Activated CD4-positive, CD25-positive, alpha-beta regulatory T cell treated with anti-CD3 and anti-CD28 coated beads, Interleukin-2, amount 50 U/mL, for 24 hours (primary cell): ENCODE data around the gene ALDOA.
A peak's percentile ranks its signal among the peaks of the same experiment; 100 is the strongest.
"Not testable (repeated sequence)": the region's sequence is repeated elsewhere in the genome, so short reads cannot be mapped to it uniquely, and the experiment has no call there.

Experiments
- ATAC-seq, 2 donors: fragments of 150-1000 bp; cut with Tn5 transposase; one replicate each; pipeline ENCODE4 v1.10.0; 2021; ENCODE audit warnings: mild to moderate bottlenecking in 1 of 2, moderate library complexity in 1 of 2

ALDOA gene

DNA sequence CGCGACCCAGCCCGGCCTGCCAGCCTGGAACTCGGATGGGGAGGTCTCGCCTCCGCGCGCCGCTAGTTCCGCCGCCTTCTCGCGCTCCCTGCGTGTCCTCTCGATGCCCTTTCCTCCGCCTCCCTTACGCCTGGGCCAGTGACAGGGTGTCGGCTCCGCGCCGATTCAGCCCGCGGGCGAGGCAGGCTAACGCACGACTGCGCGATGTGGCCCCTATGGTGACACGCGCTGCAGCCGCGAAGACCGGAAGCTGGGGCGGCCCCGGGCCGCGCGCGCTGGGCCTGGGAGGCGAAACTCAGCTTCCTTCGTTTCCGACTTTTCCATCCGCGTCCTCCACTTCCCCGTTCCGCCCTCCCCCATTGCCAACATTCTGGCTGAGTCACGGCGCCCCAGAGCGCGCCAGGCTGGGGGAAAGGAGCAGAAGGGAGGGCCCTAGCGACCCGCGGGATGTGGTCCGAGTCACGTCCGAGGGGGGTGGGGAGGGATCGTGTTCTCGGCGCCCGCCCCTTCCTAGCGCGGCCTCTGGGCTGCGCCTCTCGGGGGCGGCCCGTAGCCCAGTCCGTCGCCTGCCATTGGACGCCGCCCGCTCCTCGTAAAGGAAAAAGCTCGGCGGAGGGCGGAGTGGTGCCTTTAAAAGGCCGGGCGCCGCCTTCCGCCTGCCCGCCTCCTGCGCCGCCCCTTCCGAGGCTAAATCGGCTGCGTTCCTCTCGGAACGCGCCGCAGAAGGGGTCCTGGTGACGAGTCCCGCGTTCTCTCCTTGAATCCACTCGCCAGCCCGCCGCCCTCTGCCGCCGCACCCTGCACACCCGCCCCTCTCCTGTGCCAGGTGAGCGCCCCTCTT is at the start of gene ALDOA:
TSS of gene ALDOA (plus strand) at position 659 of the 841 bp plus-strand sequence. CDS start 1,138 bp downstream, outside the sequence.
- ATAC-seq, result peak; percentile 86 to 87

DNA sequence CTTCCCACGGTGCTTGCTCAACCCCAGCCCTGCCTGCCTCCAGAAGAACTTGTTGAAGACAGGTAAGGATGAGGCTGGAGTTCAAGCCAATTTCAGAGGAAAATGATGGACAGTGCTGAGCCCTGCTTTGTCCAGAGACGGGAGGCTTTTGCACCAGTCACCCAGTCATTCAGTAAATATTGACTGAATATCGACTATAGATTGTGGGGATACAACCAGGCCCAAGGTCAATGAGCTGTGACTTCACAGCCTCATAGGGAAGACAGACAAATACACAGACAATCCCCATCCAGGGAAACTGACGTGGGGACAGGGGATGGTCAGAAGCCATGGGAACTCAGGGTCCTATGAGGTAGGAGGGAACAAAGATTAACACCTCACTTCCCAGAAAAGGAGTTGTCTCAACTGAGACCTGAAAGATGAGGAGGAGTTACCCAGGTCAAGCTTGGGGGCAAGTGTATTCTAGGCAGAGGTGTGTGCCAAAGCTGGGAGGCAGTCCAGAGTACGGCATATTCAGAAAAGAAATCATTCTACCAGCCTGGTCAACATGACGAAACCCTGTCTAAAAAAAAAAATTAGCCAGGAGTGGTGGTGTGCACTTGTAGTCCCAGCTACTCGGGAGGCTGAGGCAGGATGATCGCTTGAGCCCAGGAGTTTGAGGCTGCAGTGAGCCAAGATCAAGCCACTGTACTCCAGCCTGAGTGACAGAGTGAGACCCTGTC is 48.8 kb upstream of the ALDOA start:
- no peak for ATAC-seq

DNA sequence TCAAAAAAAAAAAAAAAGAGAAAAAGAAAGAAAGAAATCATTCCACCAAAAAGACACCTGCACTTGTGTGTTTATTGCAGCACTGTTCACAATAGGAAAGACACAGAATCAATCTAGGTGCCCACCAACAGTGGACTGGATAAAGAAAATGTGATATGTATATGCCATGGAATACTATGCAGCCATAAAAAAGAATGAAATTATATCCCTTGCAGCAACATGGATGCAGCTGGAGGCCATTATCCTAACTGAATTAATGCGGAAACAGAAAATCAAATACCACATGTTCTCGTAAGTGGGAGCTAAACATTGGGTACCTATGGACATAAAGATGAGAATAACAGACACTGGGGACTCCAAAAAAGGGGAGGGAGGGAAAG is 48.3 kb upstream of the ALDOA start:
- no peak for ATAC-seq

DNA sequence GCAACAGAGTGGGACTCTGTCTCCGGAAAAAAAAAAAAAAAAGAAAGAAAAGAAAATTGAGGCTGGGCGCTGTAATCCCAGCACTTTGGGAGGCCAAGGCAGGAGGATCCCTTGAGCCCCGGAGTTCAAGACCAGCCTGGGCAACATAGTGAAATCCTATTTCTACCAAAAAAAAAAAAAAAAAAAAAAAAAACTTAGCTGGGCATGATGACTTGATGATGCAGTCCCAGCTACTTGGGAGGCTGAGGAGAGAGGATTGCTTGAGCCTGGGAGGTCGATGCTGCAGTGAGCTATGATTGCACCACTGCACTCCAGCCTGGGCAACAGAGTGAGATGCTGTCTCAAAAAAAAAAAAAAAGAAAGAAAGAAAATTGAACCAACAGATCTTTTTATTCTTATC is 47.6 kb upstream of the ALDOA start:
- ATAC-seq, result not testable (repeated sequence)

DNA sequence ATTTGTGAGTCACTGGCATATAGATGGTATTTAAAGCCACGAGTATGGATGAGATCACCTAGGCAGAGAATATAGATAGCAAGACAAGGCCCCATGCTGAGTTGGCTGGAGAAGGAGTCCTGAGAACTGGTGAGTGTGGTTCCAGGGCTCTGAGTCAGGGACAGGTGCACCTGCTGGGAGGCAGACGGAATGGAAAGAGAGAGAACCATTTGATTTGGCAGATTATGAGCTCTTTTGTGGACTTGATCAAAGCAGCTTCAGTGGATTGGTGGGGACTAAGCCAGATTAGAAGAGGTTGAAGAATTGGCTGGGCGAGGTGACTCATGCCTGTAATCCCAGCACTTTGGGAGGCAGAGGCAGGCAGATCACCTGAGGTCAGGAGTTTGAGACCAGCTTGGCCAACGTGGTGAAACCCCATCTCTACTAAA is 46.8 kb upstream of the ALDOA start:
- ATAC-seq, result peak; percentile 22 to 27

DNA sequence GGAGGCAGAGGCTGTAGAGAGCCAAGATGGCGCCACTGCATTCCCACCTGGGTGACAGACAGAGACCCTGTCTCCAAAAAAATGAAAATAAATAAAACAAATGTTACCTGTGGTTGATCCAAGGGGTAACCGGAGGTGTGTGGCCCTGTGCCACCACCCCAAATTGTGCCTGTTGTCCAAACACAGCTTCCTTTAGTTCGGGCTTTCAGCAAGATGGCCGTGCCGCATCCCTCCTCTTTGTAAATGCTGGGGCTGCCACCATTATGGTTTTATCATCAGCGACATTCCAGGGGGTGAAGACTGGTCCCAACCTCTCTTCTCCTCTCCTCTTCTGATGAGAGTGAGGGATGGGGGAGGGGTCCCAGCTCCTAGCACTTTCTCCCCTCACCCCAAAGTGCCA is 42.7 kb upstream of the ALDOA start, which contains the start of gene C16orf92:
TSS of gene C16orf92 (plus strand) at position 312 of the 400 bp plus-strand sequence. CDS start 143 bp downstream, outside the sequence.
- ATAC-seq, result no peak

DNA sequence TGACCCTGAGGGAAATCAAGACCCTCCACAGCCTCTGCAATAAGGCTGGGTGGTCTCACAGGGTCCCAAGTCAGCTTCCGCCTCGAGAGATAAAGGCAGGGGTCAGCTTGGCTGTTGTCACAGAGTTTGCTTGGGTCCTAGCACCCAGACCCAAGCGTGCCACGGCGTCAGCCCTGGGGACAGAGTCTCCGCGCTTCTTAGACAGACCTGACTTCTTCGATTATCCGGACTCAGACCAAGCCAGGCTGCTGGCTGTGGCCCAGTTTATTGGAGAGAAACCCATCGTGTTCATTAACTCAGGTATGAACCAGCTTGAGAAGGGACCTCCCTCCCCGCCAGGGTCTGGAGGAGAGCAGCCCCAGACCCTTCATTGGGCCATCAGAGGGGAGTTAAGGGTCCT is 42.0 kb upstream of the ALDOA start:
- ATAC-seq, result no peak

DNA sequence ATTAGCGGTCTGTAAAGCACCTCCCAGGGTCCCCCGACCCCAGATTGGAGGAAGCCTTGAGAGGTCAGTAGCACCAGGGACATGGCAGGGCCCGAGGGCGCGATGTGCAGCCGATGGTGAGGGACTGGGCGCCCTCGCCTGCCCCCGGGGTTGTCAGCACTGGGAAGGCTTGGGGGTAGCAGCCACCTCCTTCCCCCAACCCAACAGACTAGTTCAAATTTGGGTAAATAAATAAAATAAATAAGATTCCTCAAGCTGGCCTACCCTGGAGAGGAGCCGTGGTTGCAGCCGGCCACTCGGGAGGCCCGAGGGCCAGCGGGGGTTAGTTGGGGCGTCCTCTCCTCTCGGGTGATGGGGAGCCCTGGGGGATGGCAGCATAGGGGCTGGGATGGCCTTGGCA is 41.1 kb upstream of the ALDOA start:
- no peak for ATAC-seq

DNA sequence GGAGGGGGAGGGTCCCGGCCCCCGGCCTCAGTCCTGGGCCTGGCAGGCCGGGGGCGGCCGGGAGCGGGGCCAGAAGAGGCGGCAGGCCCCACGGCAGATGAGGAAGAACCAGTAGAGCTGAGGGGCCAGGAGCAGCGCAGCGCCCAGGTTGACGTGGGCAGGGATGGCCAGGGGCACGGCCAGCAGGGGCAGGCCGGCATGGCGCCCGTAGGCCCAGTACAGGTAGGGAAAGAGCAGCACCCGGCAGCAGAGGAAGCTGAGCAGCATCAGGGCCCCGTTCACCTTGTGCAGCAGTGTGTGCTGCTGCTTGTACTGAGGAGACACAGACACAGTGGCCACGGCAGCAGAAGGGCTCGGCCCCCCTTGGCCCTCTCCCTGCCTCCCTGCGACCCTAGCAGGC is 40.4 kb upstream of the ALDOA start:
- no peak for ATAC-seq

DNA sequence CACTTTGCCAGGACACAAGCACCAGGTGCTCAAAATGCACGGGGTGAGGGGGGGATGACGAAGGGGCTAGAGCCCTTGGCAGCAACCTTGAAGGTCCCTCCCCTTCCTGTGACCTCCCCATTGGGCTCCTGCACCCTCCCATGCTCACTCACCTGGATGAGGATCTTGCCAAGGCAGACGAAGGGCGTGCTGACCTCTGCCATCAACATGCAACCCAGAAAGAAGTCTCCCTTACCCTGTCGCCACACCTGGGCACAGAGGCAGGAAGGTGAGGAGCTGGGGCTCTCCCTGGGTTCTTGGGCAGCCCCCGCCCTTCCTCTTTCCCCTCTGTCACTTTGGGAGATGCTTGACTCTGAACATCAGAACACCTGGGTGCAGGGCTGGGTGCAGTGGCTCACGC is 40.0 kb upstream of the ALDOA start:
- no peak for ATAC-seq

DNA sequence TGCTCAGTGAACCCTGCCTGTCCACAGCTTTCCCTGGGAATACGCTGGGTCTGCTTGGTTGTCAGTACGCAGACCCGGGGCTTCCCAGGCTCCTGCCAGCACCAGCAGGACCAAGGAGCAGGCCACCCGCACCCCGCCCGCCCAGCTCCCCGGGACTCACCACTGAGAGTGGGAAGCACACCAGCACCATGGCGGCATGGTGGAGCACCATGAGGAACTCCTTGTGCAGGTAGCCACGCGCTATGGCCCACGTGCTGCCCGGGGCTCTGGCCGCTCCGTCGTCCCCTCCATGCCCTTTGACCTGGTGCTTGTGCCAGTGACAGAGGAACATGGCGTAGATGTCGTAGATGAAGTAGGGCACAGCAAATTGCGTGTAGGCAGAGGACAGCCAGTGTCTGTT is 39.1 kb upstream of the ALDOA start:
- no peak for ATAC-seq

DNA sequence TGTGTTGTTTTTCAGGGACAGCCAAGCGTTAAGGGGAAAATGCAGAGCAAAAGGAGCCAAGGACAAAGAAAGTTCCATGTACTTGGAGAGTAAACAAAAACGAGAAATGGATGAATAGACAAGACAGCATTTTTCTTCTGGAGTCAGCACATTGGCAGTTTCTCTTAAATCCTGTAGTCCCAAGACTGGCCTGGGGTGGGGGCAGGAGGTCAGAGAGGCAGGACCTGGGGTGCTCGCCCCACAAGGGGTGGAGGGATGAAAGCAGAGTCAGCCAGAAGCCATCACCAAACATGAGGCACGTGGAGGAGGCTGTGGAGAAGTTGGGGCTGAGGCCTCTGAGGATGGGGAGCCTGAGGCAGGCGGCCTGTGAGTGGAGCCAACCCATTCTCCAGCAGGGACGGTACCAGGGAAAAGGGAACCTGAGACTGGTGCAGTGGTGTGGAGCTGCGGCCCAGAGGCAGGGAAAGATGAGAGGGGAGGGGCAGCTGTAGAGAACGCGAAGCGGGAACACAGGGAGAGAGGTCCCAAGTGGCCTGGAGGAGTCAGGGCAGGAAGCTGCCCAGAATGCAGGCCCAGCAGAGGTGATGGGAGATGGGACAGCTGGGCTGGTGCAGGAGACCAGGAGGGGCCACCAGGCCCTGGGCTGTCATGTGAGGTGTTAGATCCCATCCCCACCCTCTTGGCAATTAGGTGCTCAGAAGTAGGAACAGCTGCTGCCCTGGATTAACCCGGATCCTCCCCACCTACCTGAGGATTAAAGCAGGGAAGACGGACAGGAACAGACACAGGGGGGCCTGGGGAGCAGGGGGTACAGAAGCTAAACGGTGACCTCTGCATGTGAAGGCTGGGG is 37.7 kb upstream of the ALDOA start:
- ATAC-seq, result no peak

DNA sequence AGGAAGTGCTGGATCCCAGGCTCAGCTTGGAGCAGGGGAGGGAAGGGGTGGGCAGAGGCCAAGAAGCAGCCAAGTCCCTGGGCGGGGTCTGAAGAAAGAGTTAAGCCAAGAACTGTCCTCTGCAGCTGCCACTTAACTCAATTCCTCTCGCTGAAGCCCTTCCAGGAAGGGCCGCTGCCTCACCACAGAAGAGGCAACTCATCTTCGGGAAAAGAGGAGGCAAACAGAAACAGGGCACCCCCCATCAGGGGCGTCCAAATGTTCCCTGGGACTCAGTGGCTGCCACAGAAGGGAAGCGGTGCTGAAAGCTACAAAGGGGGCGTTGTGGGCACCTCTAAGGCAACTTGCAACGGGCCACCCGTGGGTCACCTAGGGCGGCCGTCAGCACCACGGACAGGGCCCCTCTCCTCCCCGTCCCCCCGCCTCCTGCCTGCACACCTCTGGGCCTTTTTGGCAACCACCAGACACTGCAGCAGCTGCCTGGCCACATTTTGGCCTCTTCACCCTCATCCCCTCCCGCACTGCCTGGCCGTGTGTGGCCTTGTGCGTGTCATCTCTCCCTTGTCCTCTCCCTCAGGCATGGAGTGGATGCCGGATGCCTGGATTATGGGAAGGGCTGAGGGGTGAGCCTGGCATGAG is 37.0 kb upstream of the ALDOA start:
- ATAC-seq, result no peak

DNA sequence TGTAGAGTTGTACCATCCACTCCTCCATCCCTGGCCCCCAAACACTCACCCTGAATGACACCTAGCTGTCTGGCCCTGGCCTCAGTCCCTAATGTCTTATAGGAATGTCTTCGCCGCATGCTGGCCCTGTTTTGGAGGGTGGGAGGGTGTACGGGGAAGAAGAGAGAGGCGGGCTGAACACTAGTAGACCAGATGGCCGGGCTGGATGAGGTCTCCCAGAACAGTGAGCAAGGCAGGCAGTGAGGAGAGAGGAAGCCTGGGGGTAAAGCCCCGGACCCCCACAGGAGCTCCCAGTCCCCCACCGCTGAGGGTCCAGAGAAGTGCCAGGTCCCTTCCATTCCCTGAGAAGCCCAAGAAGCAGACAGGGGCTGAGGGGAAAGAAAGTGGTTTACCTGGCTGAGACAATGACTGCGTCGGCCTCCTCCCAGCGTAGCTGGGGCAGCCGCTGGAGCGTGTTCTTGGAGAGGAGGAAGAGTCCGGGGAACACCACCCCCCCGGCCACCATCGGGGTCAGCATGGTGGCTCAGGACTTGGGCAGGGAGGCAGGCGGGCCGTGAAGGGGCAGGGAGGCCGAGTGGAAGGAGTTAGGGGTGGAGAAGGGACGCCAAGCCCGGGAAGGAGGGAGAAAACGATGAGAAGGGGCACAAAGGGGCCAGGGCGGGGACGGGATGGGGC is 35.4 kb upstream of the ALDOA start:
- no peak for ATAC-seq

DNA sequence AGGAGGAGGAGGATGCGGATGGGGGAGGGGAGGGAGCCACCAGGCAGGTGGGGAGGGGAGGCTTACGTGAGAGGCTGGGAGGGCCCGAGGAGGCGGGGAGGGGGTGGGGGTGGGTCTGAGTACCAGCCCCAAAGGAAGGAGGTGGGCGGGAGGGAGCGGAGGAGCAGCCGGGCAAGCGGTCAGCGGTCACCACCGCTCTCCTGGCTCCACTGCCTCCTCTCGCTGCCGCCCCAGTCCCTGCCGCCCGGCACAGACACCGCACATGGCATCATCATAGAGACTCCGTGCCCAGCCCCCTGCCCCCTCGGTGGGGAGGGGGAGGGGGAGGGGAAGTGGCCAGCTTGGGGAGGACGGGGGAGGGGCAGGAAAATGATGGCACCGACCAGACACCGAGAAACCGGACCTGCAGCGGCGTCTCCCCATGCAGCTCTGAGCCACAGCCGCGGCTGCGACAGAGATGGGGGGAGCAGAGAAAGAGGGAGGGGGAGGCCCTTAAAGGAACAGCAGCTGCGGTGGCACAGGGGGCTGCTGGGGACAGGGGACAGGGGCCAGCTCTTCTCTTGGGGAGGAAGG is 34.6 kb upstream of the ALDOA start, which contains the start of gene TLCD3B:
TSS of gene TLCD3B (minus strand) at position 431 of the 573 bp plus-strand sequence. CDS start 744 bp downstream, outside the sequence.
- ATAC-seq, result no peak

DNA sequence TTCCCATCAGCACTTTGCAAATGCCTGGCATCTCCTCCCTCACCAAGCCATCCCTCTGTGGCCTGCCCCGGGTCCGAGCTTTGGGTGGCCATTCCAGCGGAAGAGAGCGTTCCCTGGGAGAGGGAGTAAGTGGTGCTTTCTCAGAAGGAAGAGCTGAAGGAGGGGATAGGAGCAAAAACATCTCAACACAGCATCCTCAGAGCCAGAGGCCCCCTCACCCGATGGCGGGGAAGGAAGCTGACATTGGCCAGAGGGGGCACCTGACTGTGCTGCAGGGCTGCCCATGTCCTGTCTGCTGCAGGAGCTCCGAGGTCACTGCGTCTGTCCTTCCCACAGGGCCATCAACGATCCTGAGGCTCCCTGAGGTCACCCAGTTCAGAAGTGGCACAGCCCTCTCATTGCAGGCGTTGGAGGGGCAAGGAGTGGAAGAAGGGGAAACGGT is 34.1 kb upstream of the ALDOA start:
- no peak for ATAC-seq

DNA sequence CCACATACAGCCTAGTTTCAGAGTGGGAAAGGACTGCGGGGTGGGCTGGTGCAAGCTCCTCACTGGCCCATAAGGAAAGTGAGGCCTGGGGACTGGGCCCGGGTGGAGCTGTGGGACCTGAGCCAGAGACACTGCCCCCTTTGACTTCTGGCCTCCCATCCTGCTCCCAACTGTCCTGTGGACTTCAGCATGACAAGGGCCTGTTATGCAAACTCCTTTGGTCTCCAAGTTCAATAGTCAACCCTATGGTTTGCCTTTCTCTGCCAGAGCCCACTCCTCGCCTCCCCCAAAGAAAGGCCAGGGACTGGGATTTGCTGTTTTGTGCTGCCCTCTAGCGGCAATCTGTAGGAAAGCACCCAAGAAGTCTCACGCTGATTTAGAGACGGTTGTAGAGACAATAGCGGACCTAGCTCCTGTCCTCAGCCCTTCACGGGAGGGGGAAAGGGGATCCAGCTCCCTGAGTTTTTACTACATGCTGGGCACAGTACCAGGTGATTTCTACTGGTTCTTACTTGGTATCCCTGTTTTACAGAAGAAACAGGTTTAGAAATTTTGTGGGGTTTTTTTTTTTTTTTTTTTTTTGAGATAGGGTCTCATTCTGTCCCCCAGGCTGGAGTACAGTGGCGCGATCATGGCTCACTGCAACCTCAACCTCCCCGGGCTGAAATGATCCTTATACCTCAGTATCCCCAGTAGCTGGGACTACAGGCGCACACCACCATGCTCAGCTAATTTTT is 33.3 kb upstream of the ALDOA start:
- peak; percentile 45 to 48 for ATAC-seq

DNA sequence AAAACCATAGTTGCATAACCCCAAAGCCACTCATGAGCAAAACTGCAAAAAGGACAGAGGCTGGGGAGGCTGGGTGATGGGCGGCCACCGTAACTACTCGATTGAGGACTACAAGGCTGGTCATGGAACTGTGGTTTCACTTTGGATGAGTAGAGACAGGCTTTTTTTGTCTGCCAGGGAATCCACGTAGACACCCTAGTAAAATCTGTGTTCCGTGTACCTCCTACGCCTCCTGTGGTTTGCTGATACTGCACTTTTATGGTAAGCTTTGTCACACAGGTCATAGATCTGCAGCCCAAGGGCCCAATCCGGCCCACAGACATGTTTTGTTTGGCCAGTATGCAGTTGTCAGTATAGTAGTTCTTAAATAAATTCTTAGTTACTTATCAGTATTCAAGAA is 32.3 kb upstream of the ALDOA start:
- ATAC-seq, result peak; percentile 40 to 61

DNA sequence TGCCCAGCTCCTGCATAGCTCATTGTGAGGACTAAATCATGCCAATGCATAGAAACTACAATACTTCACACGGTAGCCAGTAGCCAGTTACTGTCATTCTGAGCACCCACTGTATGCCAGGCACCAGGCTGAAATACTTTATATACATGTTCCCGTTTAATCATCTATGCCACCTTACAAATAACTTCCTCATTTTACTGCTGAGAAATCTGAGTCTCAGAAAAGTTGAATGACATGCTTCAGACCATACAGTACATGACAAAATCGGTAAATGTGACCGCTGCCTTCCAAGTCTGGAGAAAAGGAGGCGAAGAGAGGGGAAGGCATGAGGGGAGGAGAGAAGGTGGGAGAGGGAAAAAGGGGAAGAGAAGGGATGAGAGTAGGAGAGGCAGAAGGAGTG is 25.3 kb upstream of the ALDOA start:
- ATAC-seq, result no peak

DNA sequence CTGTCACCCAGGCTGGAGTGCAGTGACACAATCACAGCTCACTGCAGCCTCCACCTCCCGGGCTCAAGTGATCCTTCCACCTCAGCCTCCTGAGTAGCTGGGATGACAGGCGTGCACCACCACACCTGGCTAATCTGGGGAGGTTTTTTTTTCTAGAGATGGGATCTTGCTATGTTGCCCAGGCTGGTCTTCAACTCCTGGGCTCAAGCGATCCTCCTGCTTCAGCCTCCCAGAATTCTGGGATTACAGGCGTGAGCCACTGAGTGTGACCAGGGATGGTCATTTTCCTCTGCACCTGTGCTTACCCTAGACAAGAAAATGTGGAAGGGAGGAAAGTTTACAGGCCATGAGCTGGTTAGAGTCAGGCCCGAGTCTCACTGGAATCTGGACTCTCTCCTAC is 24.9 kb upstream of the ALDOA start:
- ATAC-seq, result not testable (repeated sequence)

DNA sequence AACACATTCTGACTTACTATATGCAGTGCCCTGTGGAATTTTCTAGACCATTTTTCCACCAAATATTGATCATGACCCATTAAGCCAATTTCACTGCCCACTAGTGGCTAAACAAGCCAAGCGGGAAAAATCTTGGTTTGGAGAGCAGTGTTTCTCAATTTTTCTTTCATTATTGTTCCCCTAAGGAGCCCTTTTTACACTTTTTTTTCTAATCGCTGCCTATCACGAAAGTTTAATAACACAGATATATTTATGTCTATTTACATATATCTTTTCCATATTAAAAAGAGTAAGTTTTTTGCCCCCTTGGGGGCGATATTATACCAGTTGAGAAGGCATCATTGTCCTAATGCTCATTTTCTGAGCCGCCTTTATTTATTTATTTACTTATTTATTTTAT is 23.7 kb upstream of the ALDOA start:
- no peak for ATAC-seq
